ENCODE data around the gene PDAP1. TPM values are rescaled to one million over a fixed set of nuclear protein-coding genes. Genes with fewer than 3 reads are reported as not detected.

The PDAP1 gene
- total RNA-seq, 1 donor from 2014 or later, result 93.2 TPM

- Histone ChIP-seq H3K27me3 (ENCODE audit: low read depth) (no peaks in the 10 kb centered on the region), H3K9me3 (replicated peaks) (no peaks in the 10 kb centered on the region), H3K36me3 (peaks cover 16% of the 10 kb centered on the region), H3K4me3 (peak overlapping the region; percentile 93), H3K4me1 (peaks cover 73% of the 10 kb centered on the region), H3K27ac (replicated peaks) (peak overlapping the region; percentile 97)
- TF ChIP-seq, protein P1, sequence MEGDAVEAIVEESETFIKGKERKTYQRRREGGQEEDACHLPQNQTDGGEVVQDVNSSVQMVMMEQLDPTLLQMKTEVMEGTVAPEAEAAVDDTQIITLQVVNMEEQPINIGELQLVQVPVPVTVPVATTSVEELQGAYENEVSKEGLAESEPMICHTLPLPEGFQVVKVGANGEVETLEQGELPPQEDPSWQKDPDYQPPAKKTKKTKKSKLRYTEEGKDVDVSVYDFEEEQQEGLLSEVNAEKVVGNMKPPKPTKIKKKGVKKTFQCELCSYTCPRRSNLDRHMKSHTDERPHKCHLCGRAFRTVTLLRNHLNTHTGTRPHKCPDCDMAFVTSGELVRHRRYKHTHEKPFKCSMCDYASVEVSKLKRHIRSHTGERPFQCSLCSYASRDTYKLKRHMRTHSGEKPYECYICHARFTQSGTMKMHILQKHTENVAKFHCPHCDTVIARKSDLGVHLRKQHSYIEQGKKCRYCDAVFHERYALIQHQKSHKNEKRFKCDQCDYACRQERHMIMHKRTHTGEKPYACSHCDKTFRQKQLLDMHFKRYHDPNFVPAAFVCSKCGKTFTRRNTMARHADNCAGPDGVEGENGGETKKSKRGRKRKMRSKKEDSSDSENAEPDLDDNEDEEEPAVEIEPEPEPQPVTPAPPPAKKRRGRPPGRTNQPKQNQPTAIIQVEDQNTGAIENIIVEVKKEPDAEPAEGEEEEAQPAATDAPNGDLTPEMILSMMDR (IDR thresholded peaks at IDR 0.05; ENCODE audit: borderline replicate concordance), result no peak
- peak; percentile 85 for DNase-seq
- intact Hi-C loops (cut with micrococcal nuclease), result no loop called here
These were observed 33.2 kb downstream of the PDAP1 start for GRCh38 chr7:99375070-99375807.

GRCh38 chr7:99374111-99375064 lies 34.0 kb downstream of the PDAP1 start, which contains the start of gene ARPC1B:
Gene ARPC1B (plus strand): TSS chr7:99374730. CDS start chr7:99385715, 10,985 bp downstream.
- intact Hi-C loops (cut with micrococcal nuclease), result no loop called here
- no peaks in the 10 kb centered on the region for H3K9me3 ChIP-seq (replicated peaks)
- peaks cover 18% of the 10 kb centered on the region for H3K36me3 ChIP-seq
- TF ChIP-seq, protein P1 (IDR thresholded peaks at IDR 0.05; ENCODE audit: borderline replicate concordance), result no peak
- H3K4me1 ChIP-seq, result peaks cover 65% of the 10 kb centered on the region
- peak; percentile 88 for DNase-seq
- peak within 1 kb of the TSS; percentile 93 for H3K4me3 ChIP-seq
- H3K27me3 ChIP-seq (ENCODE audit: low read depth), result no peaks in the 10 kb centered on the region
- H3K27ac ChIP-seq (replicated peaks), result peak within 1 kb of the TSS; percentile 97

DNA sequence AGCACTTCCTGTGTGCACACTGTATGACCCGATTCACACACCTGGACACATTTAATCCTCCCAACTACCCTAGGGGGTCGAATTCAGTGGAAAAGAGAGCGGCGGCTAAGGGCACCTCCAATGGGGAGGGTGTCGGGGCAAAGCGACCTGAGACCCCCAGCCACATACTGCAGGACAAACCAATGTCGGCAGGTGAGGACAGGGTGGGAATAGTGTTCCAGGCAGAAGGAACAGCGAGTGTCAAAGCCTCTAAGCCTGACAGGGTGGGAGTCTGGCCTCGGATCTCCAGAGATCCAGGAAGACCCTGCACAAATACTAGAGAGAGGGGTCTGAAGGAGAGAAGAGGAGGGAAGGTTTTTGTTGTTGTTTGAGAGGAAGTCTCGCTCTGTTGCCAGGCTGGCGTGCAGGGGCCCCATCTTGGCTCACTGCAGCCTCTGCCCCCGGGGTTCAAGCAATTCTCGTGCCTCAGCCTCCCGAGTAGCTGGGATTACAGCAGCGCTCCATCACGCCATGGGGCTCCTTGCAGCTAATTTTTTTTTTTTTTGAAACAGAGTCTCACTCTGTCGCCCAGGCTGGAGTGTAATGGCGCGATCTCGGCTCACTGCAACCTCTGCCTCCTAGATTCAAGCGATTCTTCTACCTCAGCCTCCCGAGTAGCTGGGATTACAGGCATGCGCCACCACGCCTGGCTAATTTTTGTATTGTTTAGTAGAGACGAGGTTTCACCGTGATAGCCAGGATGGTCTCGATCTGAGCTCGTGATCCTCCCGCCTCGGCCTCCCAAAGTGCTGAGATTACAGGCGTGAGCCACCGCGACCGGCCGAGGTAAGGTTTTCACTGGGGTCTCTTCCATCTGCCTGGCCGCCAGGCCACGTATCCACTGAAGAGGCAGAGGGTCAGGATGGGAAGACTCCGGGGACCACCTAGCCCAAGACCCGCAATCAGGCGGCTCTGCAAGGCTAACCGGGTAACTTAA lies 35.0 kb downstream of the PDAP1 start:
- no peak for DNase-seq
- TF ChIP-seq, protein P1 (IDR thresholded peaks at IDR 0.05; ENCODE audit: borderline replicate concordance), result no peak
- Histone ChIP-seq H3K4me3 (peak overlapping the region; percentile 93), H3K27ac (replicated peaks) (peak overlapping the region; percentile 97), H3K9me3 (replicated peaks) (no peaks in the 10 kb centered on the region), H3K36me3 (peaks cover 25% of the 10 kb centered on the region), H3K4me1 (peaks cover 55% of the 10 kb centered on the region), H3K27me3 (ENCODE audit: low read depth) (no peaks in the 10 kb centered on the region)
- intact Hi-C loops (cut with micrococcal nuclease), result no loop called here

DNA sequence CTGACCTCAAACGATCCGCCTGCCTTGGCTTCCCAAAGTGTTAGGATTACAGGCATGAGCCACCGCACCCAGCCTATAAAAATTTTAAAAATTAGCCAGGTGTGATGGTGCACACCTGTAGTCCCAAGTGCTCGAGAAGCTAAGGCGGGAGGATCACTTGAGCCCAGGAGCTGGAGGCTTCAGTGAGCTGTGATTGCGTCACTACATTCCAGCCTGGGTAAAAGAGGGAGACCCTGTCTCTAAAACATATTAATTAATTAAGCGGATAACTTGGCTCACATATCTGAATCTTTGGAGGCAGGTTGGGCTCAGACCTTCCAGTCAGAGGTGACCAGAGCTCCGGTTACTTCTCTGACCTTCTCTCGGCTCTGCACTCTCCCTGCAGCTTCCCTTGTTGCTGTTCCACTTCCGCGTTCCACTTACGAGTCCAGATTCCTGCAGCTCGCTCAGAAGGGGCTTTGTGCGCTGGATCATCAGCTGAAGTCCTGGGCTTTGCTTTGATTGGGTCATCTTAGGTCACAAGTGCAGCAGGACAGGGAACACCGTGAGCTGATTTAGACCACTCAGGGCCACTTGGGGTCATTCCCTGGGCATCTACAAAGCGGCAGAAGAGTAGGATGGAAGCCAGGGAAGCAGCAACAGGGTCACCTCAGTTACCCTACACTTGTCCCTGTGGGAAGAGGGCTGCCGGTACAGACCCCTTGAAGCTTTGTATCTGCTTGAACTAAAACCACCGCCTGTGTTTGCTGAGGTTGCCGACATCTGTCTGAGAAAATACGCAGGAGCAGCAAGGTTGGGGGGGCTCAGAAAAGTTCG lies 35.9 kb downstream of the PDAP1 start:
- DNase-seq, result no peak
- intact Hi-C loops (cut with micrococcal nuclease), result no loop called here
- Histone ChIP-seq H3K9me3 (replicated peaks) (no peaks in the 10 kb centered on the region), H3K27me3 (ENCODE audit: low read depth) (no peaks in the 10 kb centered on the region), H3K4me3 (peak overlapping the region; percentile 29), H3K27ac (replicated peaks) (peak overlapping the region; percentile 97), H3K36me3 (peaks cover 18% of the 10 kb centered on the region), H3K4me1 (peaks cover 46% of the 10 kb centered on the region)
- TF ChIP-seq, protein P1 (IDR thresholded peaks at IDR 0.05; ENCODE audit: borderline replicate concordance), result no peak

All from left ventricle myocardium inferior (tissue), 1 donor.